Type B pancreatic cell (in vitro differentiated cells): ENCODE data around the gene IGF1R. TPM values are rescaled to one million over a fixed set of nuclear protein-coding genes. Genes with fewer than 3 reads are reported as not detected.

Experiments used
- DNase-seq: peaks from one replicate; pipeline ENCODE4 v3.0.0; 2021; ENCODE audit warnings: mixed read lengths; ENCODE audit not compliant: unreplicated experiment; ENCODE audit errors: extremely low spot score
- H3K27ac Mint-ChIP-seq: 2 replicates; pipeline ENCODE4 v1.8.0; 2021; ENCODE audit warnings: mild to moderate bottlenecking, mixed read lengths
- H3K27me3 Mint-ChIP-seq: 2 replicates; pipeline ENCODE4 v1.8.0; 2021; ENCODE audit warnings: mixed read lengths
- H3K36me3 Mint-ChIP-seq: 2 replicates; pipeline ENCODE4 v1.8.0; 2021; ENCODE audit warnings: mixed read lengths
- H3K4me1 Mint-ChIP-seq: one replicate; pipeline ENCODE4 v1.8.0; 2021; ENCODE audit warnings: mixed read lengths; ENCODE audit not compliant: unreplicated experiment
- H3K4me3 Mint-ChIP-seq: 2 replicates; pipeline ENCODE4 v1.8.0; 2021; ENCODE audit warnings: mild to moderate bottlenecking, mixed read lengths
- H3K9me3 Mint-ChIP-seq: 2 replicates; pipeline ENCODE4 v1.8.0; 2021; ENCODE audit warnings: mixed read lengths
- CTCF ChIP-seq: fragments of 200-600 bp; sonication (generic); conservative IDR thresholded peaks from 2 replicates; pipeline ENCODE4 v1.5.0; 2021; ENCODE audit warnings: antibody characterized with exemption, mild to moderate bottlenecking
- total RNA-seq: library from RNA; stranded (reverse); gene quantifications from 2 replicates; pipeline ENCODE4 v1.2.1, GENCODE V29; 2021; ENCODE audit warnings: low replicate concordance

The IGF1R gene
- total RNA-seq, 1 donor from 2014 or later: 87.1 TPM

GRCh38 chr15:98700519-98700918 is 52.2 kb downstream of the IGF1R start:
- Mint-ChIP-seq H3K27ac (no peak overlapping the region), H3K9me3 (no peaks in the 10 kb centered on the region), H3K4me3 (no peak overlapping the region), H3K27me3 (no peaks in the 10 kb centered on the region), H3K36me3 (peaks cover 8% of the 10 kb centered on the region), H3K4me1 (peaks cover 49% of the 10 kb centered on the region)
- TF ChIP-seq CTCF: no peak
- no peak for DNase-seq

- Mint-ChIP-seq H3K4me3 (no peak overlapping the region), H3K9me3 (no peaks in the 10 kb centered on the region), H3K27ac (no peak overlapping the region), H3K36me3 (peaks cover 7% of the 10 kb centered on the region), H3K4me1 (peaks cover 45% of the 10 kb centered on the region), H3K27me3 (no peaks in the 10 kb centered on the region)
- TF ChIP-seq CTCF: no peak
- DNase-seq: no peak
Observed at GRCh38 chr15:98703126-98703685, 54.9 kb downstream of the IGF1R start.

GRCh38 chr15:98705070-98705469 is 56.7 kb downstream of the IGF1R start:
- Mint-ChIP-seq H3K4me3 (no peak overlapping the region), H3K9me3 (no peaks in the 10 kb centered on the region), H3K27me3 (no peaks in the 10 kb centered on the region), H3K36me3 (peaks cover 16% of the 10 kb centered on the region), H3K27ac (no peak overlapping the region), H3K4me1 (peaks cover 38% of the 10 kb centered on the region)
- DNase-seq: no peak
- TF ChIP-seq CTCF: no peak

- H3K4me1 Mint-ChIP-seq: peaks cover 30% of the 10 kb centered on the region
- TF ChIP-seq CTCF: no peak
- H3K27ac Mint-ChIP-seq: no peak overlapping the region
- no peak overlapping the region for H3K4me3 Mint-ChIP-seq
- H3K9me3 Mint-ChIP-seq: no peaks in the 10 kb centered on the region
- H3K36me3 Mint-ChIP-seq: peaks cover 17% of the 10 kb centered on the region
- DNase-seq: no peak
- H3K27me3 Mint-ChIP-seq: no peaks in the 10 kb centered on the region
Observed at GRCh38 chr15:98706387-98706786, 58.0 kb downstream of the IGF1R start.

- no peak overlapping the region for H3K27ac Mint-ChIP-seq
Observed at GRCh38 chr15:98706986-98707385, 58.6 kb downstream of the IGF1R start.

More at GRCh38 chr15:98706986-98707385, 58.6 kb downstream of the IGF1R start:
- peaks cover 30% of the 10 kb centered on the region for H3K4me1 Mint-ChIP-seq
- H3K4me3 Mint-ChIP-seq: no peak overlapping the region
- TF ChIP-seq CTCF: no peak
- no peak for DNase-seq
- H3K27me3 Mint-ChIP-seq: no peaks in the 10 kb centered on the region
- peaks cover 5% of the 10 kb centered on the region for H3K9me3 Mint-ChIP-seq
- peaks cover 23% of the 10 kb centered on the region for H3K36me3 Mint-ChIP-seq
